IMR-90 (cell line): ENCODE measurements around the gene MT1G. TPM values are rescaled to one million over a fixed set of nuclear protein-coding genes. Genes with fewer than 3 reads are reported as not detected.
"Not testable (repeated sequence)": the region's sequence is repeated elsewhere in the genome, so short reads cannot be mapped to it uniquely, and the experiment has no call there.

Experiments
- ATAC-seq: fragments of 200-7000 bp; cut with Tn5 transposase; 2 replicates; pipeline ENCODE4 v1.9.1; 2020; ENCODE audit warnings: low read depth, mild to moderate bottlenecking, moderate library complexity
- BruUV-seq: library from RNA; stranded (reverse); fragments of 400-500 nt; replicated peaks from 2 replicates; lab custom pipeline; 2021; lab: Mats Ljungman, UMichigan
- CTCF ChIA-PET: fragments of 300-600 bp; formaldehyde crosslinking; extraction: SDS; loops from one replicate; lab custom pipeline; 2021; ENCODE audit warnings: antibody characterized with exemption; lab: Yijun Ruan, JAX
- POLR2A ChIA-PET: fragments of 300-600 bp; sonication (Branson Sonifier 250); formaldehyde crosslinking; loops from one replicate; lab custom pipeline; 2022; ENCODE audit warnings: antibody characterized with exemption; ENCODE audit not compliant: unreplicated experiment; lab: Charles Lee
- DNase-seq: peaks from one replicate; pipeline ENCODE4 v3.0.0; 2013
- H2AFZ ChIP-seq: replicated peaks from 2 replicates; pipeline ENCODE3; 2013; ENCODE audit warnings: low read length, mild to moderate bottlenecking; ENCODE audit not compliant: poor library complexity
- H2AK5ac ChIP-seq: 2 replicates; pipeline ENCODE4 v1.6.1; 2013; ENCODE audit warnings: low read depth, low read length, inconsistent platforms
- H2AK9ac ChIP-seq: replicated peaks from 2 replicates; pipeline ENCODE3; 2013; ENCODE audit warnings: mild to moderate bottlenecking, low read depth, low read length, moderate library complexity; ENCODE audit not compliant: poor library complexity
- H2BK120ac ChIP-seq: 2 replicates; pipeline ENCODE4 v1.6.1; 2013; ENCODE audit warnings: low read depth, low read length, inconsistent platforms
- H2BK15ac ChIP-seq: 3 replicates; pipeline ENCODE4 v1.6.1; 2013; ENCODE audit warnings: low read depth, low read length, inconsistent platforms
- H2BK20ac ChIP-seq: 2 replicates; pipeline ENCODE4 v1.6.1; 2013; ENCODE audit warnings: low read depth, mild to moderate bottlenecking, inconsistent platforms, low read length, moderate library complexity
- H2BK5ac ChIP-seq: 2 replicates; pipeline ENCODE4 v1.6.1; 2013; ENCODE audit warnings: mild to moderate bottlenecking, low read depth, low read length, inconsistent platforms; ENCODE audit not compliant: poor library complexity, severe bottlenecking
- H3K14ac ChIP-seq: replicated peaks from 2 replicates; pipeline ENCODE4 v1.6.1; 2013; ENCODE audit warnings: low read depth, low read length, inconsistent platforms
- H3K18ac ChIP-seq: 2 replicates; pipeline ENCODE4 v1.6.1; 2013; ENCODE audit warnings: low read depth, low read length, control low read depth
- H3K23ac ChIP-seq: 2 replicates; pipeline ENCODE4 v1.6.1; 2013; ENCODE audit warnings: low read depth, low read length, inconsistent platforms
- H3K27ac ChIP-seq: 2 replicates; pipeline ENCODE4 v1.5.1; 2013; ENCODE audit warnings: mild to moderate bottlenecking, control low read depth, low read length; ENCODE audit not compliant: insufficient read depth
- H3K27me3 ChIP-seq: 2 replicates; pipeline ENCODE4 v1.6.1; 2013; ENCODE audit warnings: low read length; ENCODE audit not compliant: control insufficient read depth, insufficient read depth
- H3K36me3 ChIP-seq: 2 replicates; pipeline ENCODE4 v1.6.1; 2013; ENCODE audit warnings: low read length, mixed read lengths; ENCODE audit not compliant: control insufficient read depth, insufficient read depth
- H3K4ac ChIP-seq: 2 replicates; pipeline ENCODE4 v1.6.1; 2013; ENCODE audit warnings: low read depth, low read length, inconsistent platforms
- H3K4me1 ChIP-seq: 2 replicates; pipeline ENCODE4 v1.6.1; 2013; ENCODE audit warnings: low read length, mixed read lengths; ENCODE audit not compliant: control insufficient read depth, insufficient read depth
- H3K4me2 ChIP-seq: 2 replicates; pipeline ENCODE4 v1.6.1; 2013; ENCODE audit warnings: low read depth, mild to moderate bottlenecking, control low read depth, low read length, moderate library complexity
- H3K4me3 ChIP-seq: 2 replicates; pipeline ENCODE4 v1.5.1; 2013; ENCODE audit warnings: low read depth, mild to moderate bottlenecking, control low read depth, low read length, moderate library complexity; ENCODE audit not compliant: insufficient read depth
- H3K56ac ChIP-seq: 2 replicates; pipeline ENCODE4 v1.6.1; 2013; ENCODE audit warnings: low read length, inconsistent platforms; ENCODE audit not compliant: insufficient read depth; ENCODE audit errors: extremely low read depth
- H3K79me1 ChIP-seq, 2 experiments: 2 replicates each; pipeline ENCODE4 v1.6.1; 2013; ENCODE audit warnings: low read length in 2 of 2, inconsistent platforms in 1 of 2, low read depth in 1 of 2
- H3K9ac ChIP-seq: 2 replicates; pipeline ENCODE4 v1.6.1; 2013; ENCODE audit warnings: low read depth, low read length, control low read depth
- H3K9me1 ChIP-seq: 2 replicates; pipeline ENCODE4 v1.6.1; 2013; ENCODE audit warnings: low read length, inconsistent platforms; ENCODE audit not compliant: insufficient read depth
- H3K9me3 ChIP-seq: 2 replicates; pipeline ENCODE4 v1.6.1; 2013; ENCODE audit warnings: low read length; ENCODE audit not compliant: control insufficient read depth, insufficient read depth
- H4K20me1 ChIP-seq: 2 replicates; pipeline ENCODE4 v1.6.1; 2013; ENCODE audit warnings: low read length, inconsistent platforms; ENCODE audit not compliant: insufficient read depth
- H4K5ac ChIP-seq: 2 replicates; pipeline ENCODE4 v1.6.1; 2013; ENCODE audit warnings: mild to moderate bottlenecking, low read depth, low read length, control low read depth
- H4K8ac ChIP-seq, 2 experiments: 2 replicates each; pipeline ENCODE4 v1.6.1; 2013; ENCODE audit warnings: low read depth in 2 of 2, low read length in 2 of 2, control low read depth in 1 of 2, inconsistent platforms in 1 of 2
- H4K91ac ChIP-seq: 2 replicates; pipeline ENCODE4 v1.6.1; 2013; ENCODE audit warnings: low read depth, low read length, inconsistent platforms; ENCODE audit not compliant: insufficient read depth
- CEBPB ChIP-seq: IDR thresholded peaks from 2 replicates; pipeline ENCODE4 v1.6.1; 2012; ENCODE audit warnings: low read depth, low read length, improper control_type of control experiment
- WGBS, 2 experiments: methylation state at CpG; one replicate each; pipeline versions ENCODE4 v1.1.5 to v1.1.7; 2013; ENCODE audit warnings: missing lambda C conversion rate in 2 of 2; ENCODE audit not compliant: insufficient read length in 1 of 2; ENCODE audit errors: extremely low coverage in 2 of 2; 5-methylcytosine and 5-hydroxymethylcytosine counted together
- dilution Hi-C: fragments of 300-500 bp; cut with HindIII; formaldehyde crosslinking; loops from one replicate; pipeline ENCODE4 v1.14.3; 2018; ENCODE audit warnings: low sequenced_read_pairs; ENCODE audit not compliant: unreplicated experiment
- in situ Hi-C: fragments of 300-500 bp; cut with MboI; formaldehyde crosslinking; loops from 3 replicates; pipeline ENCODE4 v1.14.3; 2019; ENCODE audit warnings: low sequenced_read_pairs, inconsistent platforms, mixed read lengths
- intact Hi-C: fragments of 100-400 bp; cut with micrococcal nuclease; formaldehyde crosslinking; loops from 2 replicates; pipeline ENCODE4 v1.10.0; 2022
- polyA plus RNA-seq, 3 experiments: library from polyadenylated mRNA; depleted of rRNA; stranded (reverse); fragments of >200 nt; gene quantifications; 2 replicates each; pipeline ENCODE4 v1.2.3, GENCODE V29; 2012; ENCODE audit warnings: low replicate concordance in 1 of 3
- total RNA-seq: library from RNA; depleted of rRNA; stranded (reverse); fragments of >200 nt; gene quantifications from 2 replicates; pipeline ENCODE4 v1.2.3, GENCODE V29; 2012

Gene MT1G
- total and polyA plus RNA-seq, 2 of the 4 experiments (the other 2 are of a cell fraction): 0.48 TPM; not detected in 1

DNA sequence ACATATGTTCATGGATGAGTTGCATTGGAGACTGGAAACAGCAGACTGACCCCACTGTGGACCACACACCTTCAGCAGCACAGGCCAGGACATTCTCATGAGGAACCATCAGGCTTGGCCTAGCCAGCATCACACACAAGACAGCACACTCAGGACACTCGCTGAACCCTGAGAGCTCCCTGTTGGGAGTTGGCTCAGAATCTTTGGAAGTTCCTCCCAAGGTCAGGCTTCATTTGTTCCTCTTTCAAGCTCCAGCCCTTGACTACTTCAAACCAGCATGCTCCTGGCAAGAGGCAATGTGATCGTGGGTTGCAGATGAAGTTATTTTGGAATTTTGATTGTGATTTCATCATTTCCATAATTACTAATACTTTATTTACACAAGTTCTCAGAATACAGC lies 3.8 kb upstream of the MT1G start:
- BruUV-seq, ATAC-seq, H3K56ac ChIP-seq, H2BK5ac ChIP-seq, H2AFZ ChIP-seq, intact Hi-C loops, in situ Hi-C loops, H3K9ac ChIP-seq, H2BK20ac ChIP-seq, H3K79me1 ChIP-seq, dilution Hi-C loops, H3K36me3 ChIP-seq, H4K8ac ChIP-seq, H4K5ac ChIP-seq, H3K27ac ChIP-seq, H3K4ac ChIP-seq, H4K91ac ChIP-seq, H3K14ac ChIP-seq, H2BK15ac ChIP-seq, H3K9me3 ChIP-seq, H2AK9ac ChIP-seq, H3K9me1 ChIP-seq, H3K4me3 ChIP-seq, H3K23ac ChIP-seq, H2BK120ac ChIP-seq, H4K20me1 ChIP-seq, H3K4me2 ChIP-seq, H3K18ac ChIP-seq, POLR2A ChIA-PET: not testable (repeated sequence)
- H3K4me1 ChIP-seq: peaks cover 13% of the 10 kb centered on the region
- TF ChIP-seq CEBPB: peak; percentile 16; the same call in 1 of the 2 replicates
- peak; percentile 44 for DNase-seq
- CTCF ChIA-PET: interaction anchor here (1.1 to 2.7 kb wide), 2 partner anchors 11 to 118 kb away, joined by 3 to 8 read pairs; partner anchors contain the start of gene MT1X
- no CpG with 5 or more reads among the region's 2 CpGs for WGBS, 2 experiments
- 0 out of 2 replicates have a peak overlapping the region, but pooled peaks have one; percentile 31 for H2AK5ac ChIP-seq
- peaks cover 51% of the 10 kb centered on the region for H3K27me3 ChIP-seq
